Lower leg skin (tissue), 4 donors: Measurements from ENCODE around the gene KDM8. TPM values are rescaled to one million over a fixed set of nuclear protein-coding genes. Genes with fewer than 3 reads are reported as not detected.

Experiments
- DNase-seq, 2 donors: peaks; one replicate each; pipeline ENCODE4 v3.0.0-alpha.2; 2019; ENCODE audit warnings: low spot score in 2 of 2
- H3K4me3 ChIP-seq: fragments of 200-600 bp; sonication (generic); 2 replicates; pipeline ENCODE4 v1.5.1; 2017; ENCODE audit warnings: mild to moderate bottlenecking, low read depth; ENCODE audit not compliant: poor library complexity, severe bottlenecking
- CTCF ChIP-seq, 3 donors: fragments of 450-650 bp; IDR thresholded peaks; one replicate each; pipeline ENCODE4 v1.5.1; 2016; ENCODE audit warnings: antibody characterized with exemption in 3 of 3, mild to moderate bottlenecking in 3 of 3, moderate library complexity in 2 of 3
- POLR2A ChIP-seq, 2 donors: fragments of 450-650 bp; IDR thresholded peaks; one replicate each; pipeline ENCODE4 v1.6.1; 2016 to 2017; ENCODE audit warnings: antibody characterized with exemption in 2 of 2, mild to moderate bottlenecking in 1 of 2, moderate library complexity in 1 of 2
- WGBS, 2 donors: methylation state at CpG; one replicate each; pipeline ENCODE4 v1.1.5; 2018; 5-methylcytosine and 5-hydroxymethylcytosine counted together
- intact Hi-C: fragments of 100-400 bp; cut with DNase I; formaldehyde crosslinking; loops from one replicate; pipeline ENCODE4 v1.15.0; 2023; ENCODE audit warnings: low total_unique reads
- total RNA-seq, 4 donors: library from RNA; depleted of rRNA; stranded (reverse); fragments of >200 nt; gene quantifications; one replicate each; pipeline ENCODE4 v1.1.0, GENCODE V29; 2016

The KDM8 gene
- total RNA-seq, 4 donors from 2014 or later, result 0.84 to 4.5 (median 1.9) TPM

GRCh38 chr16:27264151-27264550 lies 60.8 kb downstream of the KDM8 start:
- TF ChIP-seq POLR2A (IDR thresholded peaks at IDR 0.05) (no peak), CTCF (IDR thresholded peaks at IDR 0.05) (peak in 1 of 3 donors; percentile 17)
- intact Hi-C loops, result no loop called here
- no peak for DNase-seq
- 59 to 60% methylated on average over 6 of the region's 6 CpGs for WGBS, 2 donors
- no peak overlapping the region for H3K4me3 ChIP-seq

- DNase-seq, result no peak
- TF ChIP-seq CTCF (IDR thresholded peaks at IDR 0.05) (no peak), POLR2A (IDR thresholded peaks at IDR 0.05) (no peak)
- WGBS, 2 donors, result 97 to 100% methylated on average over 1 of the region's 1 CpG
- H3K4me3 ChIP-seq, result no peak overlapping the region
- intact Hi-C loops, result loop anchor here (5.0 kb wide), 1 partner anchor 46 kb away; the partner anchor contains the start of gene IL4R
Observed at GRCh38 chr16:27265982-27266381, 62.7 kb downstream of the KDM8 start.

DNA sequence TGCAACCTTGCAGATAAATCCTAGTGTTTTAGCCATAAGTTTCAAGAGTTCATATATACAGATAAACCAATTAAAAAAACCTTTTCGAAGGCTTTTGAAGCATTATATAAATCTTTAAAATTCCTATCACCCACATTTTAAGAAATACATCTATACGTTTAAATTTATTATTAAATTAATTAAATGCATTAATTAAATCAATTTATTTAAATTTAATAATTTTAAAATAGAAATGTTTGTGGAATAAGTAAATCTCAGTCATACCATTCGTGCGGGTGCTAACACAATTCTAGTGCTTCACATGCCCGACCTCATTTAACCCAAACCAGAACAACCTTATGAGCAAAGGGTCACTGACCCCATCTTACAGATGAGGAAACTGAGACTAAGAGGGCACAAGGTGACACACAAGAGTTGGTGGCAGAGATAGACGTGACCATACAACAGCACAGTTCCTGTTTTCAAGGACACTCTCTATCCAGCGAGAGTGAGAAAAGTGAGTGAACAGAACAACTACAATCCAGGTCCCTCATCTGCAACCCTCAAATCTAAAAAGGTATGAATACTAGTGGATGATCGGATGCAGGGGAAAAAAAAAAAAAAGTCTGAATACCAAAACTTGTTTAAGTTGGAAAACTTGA lies 63.8 kb downstream of the KDM8 start:
- TF ChIP-seq POLR2A (IDR thresholded peaks at IDR 0.05), result no peak
- TF ChIP-seq CTCF (IDR thresholded peaks at IDR 0.05), result no peak
- no peak overlapping the region for H3K4me3 ChIP-seq
- no peak for DNase-seq
- 73 to 85% methylated on average over 8 of the region's 8 CpGs for WGBS, 2 donors
- intact Hi-C loops, result loop anchor here (5.0 kb wide), 1 partner anchor 45 kb away; the partner anchor contains the start of gene IL4R

GRCh38 chr16:27268376-27269299 lies 65.3 kb downstream of the KDM8 start, which contains the start of gene NSMCE1:
TSS of gene NSMCE1 (minus strand) at chr16:27268772. CDS start at chr16:27257570, 11,202 bp downstream.
- no peak for TF ChIP-seq CTCF (IDR thresholded peaks at IDR 0.05)
- peak in 1 of 2 donors; percentile 5 for TF ChIP-seq POLR2A (IDR thresholded peaks at IDR 0.05)
- peak; percentile 97 to 100 for DNase-seq
- WGBS, 2 donors, result 8 to 11% methylated on average over 56 to 57 of the region's 58 CpGs
- peak within 1 kb of the TSS; percentile 71 for H3K4me3 ChIP-seq
- intact Hi-C loops, result loop anchor here (5.0 kb wide), 1 partner anchor 44 kb away; the partner anchor contains the start of gene IL4R

DNA sequence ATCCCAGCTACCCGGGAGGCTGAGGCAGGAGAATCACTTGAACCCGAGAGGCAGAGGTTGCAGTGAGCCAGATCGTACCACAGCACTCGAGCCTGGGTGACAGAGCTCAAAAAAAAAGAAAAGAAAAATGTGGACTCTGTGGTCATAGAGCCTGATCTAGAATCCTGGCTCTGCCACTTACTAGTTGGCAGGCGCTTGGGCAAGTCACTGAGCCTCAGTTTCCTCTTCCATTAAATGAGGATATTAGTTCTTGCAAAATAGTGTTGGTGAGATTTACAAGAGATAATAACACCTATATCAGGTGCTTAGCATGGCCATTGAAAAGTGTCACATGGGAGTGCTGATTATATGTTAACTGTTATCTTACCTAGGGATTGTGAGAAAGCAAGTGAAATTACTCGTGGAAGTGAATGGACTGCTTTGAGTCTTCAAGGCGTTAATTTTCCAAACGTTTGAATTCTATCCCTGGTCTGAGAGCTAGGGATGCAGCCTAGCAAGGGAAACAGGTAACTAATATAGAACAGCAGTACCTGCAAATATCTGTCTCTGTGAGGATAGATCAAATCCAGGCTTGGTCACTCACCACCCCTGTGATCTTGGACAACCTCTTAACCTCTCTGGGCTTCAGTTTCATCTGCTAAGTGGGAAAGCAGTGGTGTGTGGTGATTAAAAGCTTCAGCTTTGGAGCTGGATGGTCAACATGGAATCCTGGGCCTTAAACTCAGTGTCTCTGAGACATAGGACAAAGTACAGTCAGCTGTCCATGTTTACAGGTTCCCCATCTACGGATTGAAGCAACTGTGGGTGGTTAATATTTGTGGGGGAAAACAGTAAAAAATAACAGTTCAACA lies 66.2 kb downstream of the KDM8 start:
- TF ChIP-seq CTCF (IDR thresholded peaks at IDR 0.05) (no peak), POLR2A (IDR thresholded peaks at IDR 0.05) (no peak)
- WGBS, 2 donors, result 83 to 85% methylated on average over 9 of the region's 9 CpGs
- intact Hi-C loops, result loop anchor here (5.0 kb wide), 1 partner anchor 43 kb away; the partner anchor contains the start of gene IL4R
- DNase-seq, result no peak
- peak overlapping the region; percentile 71 for H3K4me3 ChIP-seq
